ENCODE data around the gene CASQ1. TPM values are rescaled to one million over a fixed set of nuclear protein-coding genes. Genes with fewer than 3 reads are reported as not detected.

Gene CASQ1
- total and polyA plus RNA-seq, 2 experiments from 2014 or later = 21.4 to 23.6 TPM

DNA sequence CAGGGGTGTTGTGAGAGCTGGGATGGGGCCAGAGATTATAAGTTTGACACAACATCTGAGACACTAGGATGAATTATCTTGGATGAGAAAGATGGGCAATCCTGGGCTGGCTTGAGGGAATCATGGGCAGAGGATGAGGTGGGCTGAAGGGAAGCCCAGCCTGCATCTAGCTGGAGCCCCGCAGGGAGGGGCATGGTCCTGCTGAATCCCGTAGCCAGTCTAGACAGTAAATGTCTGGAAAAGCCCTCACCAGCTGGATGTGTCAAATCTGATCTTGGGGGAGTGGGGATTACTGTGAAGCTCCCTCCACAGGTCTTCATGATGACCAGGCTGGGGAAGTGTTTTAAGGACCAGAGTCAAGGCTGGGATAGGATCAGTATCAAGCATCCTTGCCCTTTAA lies 3.6 kb upstream of the CASQ1 start:
- Histone ChIP-seq H3K36me3 (no peaks in the 10 kb centered on the region), H3K4me3 (no peak overlapping the region), H3K27me3 (no peaks in the 10 kb centered on the region), H3K27ac (no peak overlapping the region), H3K4me1 (ENCODE audit: low read depth) (peaks cover 30% of the 10 kb centered on the region), H3K9me3 (ENCODE audit: low read depth) (no peaks in the 10 kb centered on the region)
- no peak for DNase-seq (ENCODE audit: low read depth in 1 of 2, low spot score in 1 of 2)
- TF ChIP-seq, protein P1, sequence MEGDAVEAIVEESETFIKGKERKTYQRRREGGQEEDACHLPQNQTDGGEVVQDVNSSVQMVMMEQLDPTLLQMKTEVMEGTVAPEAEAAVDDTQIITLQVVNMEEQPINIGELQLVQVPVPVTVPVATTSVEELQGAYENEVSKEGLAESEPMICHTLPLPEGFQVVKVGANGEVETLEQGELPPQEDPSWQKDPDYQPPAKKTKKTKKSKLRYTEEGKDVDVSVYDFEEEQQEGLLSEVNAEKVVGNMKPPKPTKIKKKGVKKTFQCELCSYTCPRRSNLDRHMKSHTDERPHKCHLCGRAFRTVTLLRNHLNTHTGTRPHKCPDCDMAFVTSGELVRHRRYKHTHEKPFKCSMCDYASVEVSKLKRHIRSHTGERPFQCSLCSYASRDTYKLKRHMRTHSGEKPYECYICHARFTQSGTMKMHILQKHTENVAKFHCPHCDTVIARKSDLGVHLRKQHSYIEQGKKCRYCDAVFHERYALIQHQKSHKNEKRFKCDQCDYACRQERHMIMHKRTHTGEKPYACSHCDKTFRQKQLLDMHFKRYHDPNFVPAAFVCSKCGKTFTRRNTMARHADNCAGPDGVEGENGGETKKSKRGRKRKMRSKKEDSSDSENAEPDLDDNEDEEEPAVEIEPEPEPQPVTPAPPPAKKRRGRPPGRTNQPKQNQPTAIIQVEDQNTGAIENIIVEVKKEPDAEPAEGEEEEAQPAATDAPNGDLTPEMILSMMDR (IDR thresholded peaks at IDR 0.05; ENCODE audit: low read depth, low read length) = no peak

DNA sequence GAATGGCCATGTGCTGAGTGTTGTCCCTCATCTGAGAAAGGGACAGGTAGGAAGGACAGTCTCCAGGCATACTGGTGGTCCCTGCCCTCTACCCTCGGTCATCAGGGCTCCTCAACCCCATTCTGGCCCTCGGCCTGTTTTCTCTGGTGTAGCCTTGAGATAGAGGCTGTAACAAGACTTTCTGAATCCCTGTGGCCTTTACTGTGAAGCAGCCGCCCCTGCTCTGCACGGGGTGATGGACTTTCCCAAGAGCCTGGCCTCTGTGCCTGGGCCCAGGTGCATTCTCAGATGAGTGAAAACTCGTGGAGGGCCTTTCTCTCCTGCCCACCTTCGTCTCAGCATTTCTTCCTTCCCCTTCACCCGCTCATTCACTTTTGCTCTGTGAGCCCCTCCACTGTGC lies 3.0 kb upstream of the CASQ1 start:
- DNase-seq (ENCODE audit: low read depth in 1 of 2, low spot score in 1 of 2) = no peak
- H3K27ac ChIP-seq = no peak overlapping the region
- TF ChIP-seq, protein P1 (IDR thresholded peaks at IDR 0.05; ENCODE audit: low read depth, low read length) = no peak
- no peaks in the 10 kb centered on the region for H3K9me3 ChIP-seq (ENCODE audit: low read depth)
- no peaks in the 10 kb centered on the region for H3K27me3 ChIP-seq
- H3K4me1 ChIP-seq (ENCODE audit: low read depth) = peaks cover 37% of the 10 kb centered on the region
- H3K4me3 ChIP-seq = no peak overlapping the region
- no peaks in the 10 kb centered on the region for H3K36me3 ChIP-seq

DNA sequence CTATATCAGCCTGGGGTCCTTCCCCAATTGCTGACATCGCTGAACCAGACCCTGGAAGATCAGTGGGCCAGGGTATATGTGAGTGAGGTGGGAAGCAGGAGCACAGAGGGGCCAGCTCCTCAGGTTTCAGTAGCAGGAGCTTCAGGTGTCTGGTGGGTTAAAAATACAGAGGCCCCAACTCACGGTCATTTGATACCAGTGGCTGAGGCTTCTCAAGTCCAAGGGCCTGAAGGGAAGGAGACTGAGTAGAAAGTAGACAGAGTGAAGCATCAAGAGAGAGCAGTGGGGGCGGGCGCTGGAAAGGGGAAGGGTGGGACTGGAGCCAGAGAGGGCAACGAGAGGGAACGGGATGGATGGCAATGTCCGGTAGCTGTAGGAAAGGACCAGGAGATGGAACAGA lies 2.0 kb upstream of the CASQ1 start:
- peaks cover 45% of the 10 kb centered on the region for H3K4me1 ChIP-seq (ENCODE audit: low read depth)
- H3K4me3 ChIP-seq = no peak overlapping the region
- peak overlapping the region; percentile 21 for H3K27ac ChIP-seq
- TF ChIP-seq, protein P1 (IDR thresholded peaks at IDR 0.05; ENCODE audit: low read depth, low read length) = no peak
- no peak for DNase-seq (ENCODE audit: low read depth in 1 of 2, low spot score in 1 of 2)
- H3K36me3 ChIP-seq = no peaks in the 10 kb centered on the region
- H3K9me3 ChIP-seq (ENCODE audit: low read depth) = no peaks in the 10 kb centered on the region
- no peaks in the 10 kb centered on the region for H3K27me3 ChIP-seq

DNA sequence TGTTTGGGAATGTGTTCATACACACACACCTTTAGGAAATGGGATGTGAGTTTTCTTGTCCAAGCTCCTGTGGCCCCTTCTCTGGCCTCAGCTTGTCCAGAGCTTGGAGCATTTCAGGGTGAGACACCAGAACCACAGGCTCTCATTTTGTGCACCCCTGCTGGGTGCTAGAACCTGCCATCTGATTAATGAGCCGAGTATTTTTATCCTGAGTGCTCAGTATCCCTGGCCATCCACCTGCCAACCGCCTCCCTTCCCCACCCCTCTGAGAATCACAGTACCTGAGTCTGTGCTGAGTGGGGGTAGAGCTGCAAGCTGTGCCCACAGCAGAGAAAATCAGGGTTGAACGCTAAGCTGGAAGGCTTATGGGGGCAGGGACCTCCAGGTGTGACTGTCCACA lies 1.4 kb downstream of the CASQ1 start:
- Histone ChIP-seq H3K4me1 (ENCODE audit: low read depth) (peaks cover 47% of the 10 kb centered on the region), H3K9me3 (ENCODE audit: low read depth) (no peaks in the 10 kb centered on the region), H3K4me3 (no peak overlapping the region), H3K36me3 (no peaks in the 10 kb centered on the region), H3K27me3 (no peaks in the 10 kb centered on the region), H3K27ac (no peak overlapping the region)
- TF ChIP-seq, protein P1 (IDR thresholded peaks at IDR 0.05; ENCODE audit: low read depth, low read length) = no peak
- no peak for DNase-seq (ENCODE audit: low read depth in 1 of 2, low spot score in 1 of 2)

DNA sequence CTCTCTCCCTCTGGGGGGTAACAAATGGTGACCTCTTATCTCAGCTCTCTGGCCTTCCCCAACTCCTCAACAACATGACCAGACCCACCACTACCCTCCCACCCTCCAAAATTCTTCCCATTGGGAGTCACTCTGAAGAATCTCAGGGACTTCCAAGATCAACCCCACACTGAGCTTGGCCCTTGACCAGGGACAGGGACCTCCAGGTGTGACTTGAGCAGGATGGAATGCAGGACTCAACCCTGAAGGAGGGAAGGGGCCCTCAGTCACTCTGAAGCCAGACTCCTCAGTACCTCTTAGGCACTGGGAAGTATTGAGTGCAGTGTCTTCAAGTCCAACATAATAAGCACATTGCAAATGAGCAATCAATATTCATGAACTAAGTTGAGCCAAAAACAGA lies 1.9 kb downstream of the CASQ1 start:
- no peaks in the 10 kb centered on the region for H3K36me3 ChIP-seq
- H3K4me3 ChIP-seq = no peak overlapping the region
- H3K27me3 ChIP-seq = no peaks in the 10 kb centered on the region
- peaks cover 47% of the 10 kb centered on the region for H3K4me1 ChIP-seq (ENCODE audit: low read depth)
- no peak overlapping the region for H3K27ac ChIP-seq
- no peaks in the 10 kb centered on the region for H3K9me3 ChIP-seq (ENCODE audit: low read depth)
- DNase-seq (ENCODE audit: low read depth in 1 of 2, low spot score in 1 of 2) = no peak
- TF ChIP-seq, protein P1 (IDR thresholded peaks at IDR 0.05; ENCODE audit: low read depth, low read length) = no peak

Measured in cardiac muscle cell (in vitro differentiated cells and primary cell).